HG03060 (cell line): ENCODE data around the gene TPCN1.

Experiments used
- ATAC-seq: cut with Tn5 transposase; IDR thresholded peaks from one replicate; pipeline ENCODE4 v1.9.1; 2021; ENCODE audit warnings: low read depth, moderate number of reproducible peaks; ENCODE audit not compliant: unreplicated experiment

Gene TPCN1

GRCh38 chr12:113253532-113254285 is 32.4 kb downstream of the TPCN1 start:
- ATAC-seq, result no peak

- no peak for ATAC-seq
Observed at GRCh38 chr12:113254298-113254697, 33.0 kb downstream of the TPCN1 start.

GRCh38 chr12:113257564-113257963 is 36.3 kb downstream of the TPCN1 start:
- ATAC-seq, result no peak

- ATAC-seq, result no peak
Observed at GRCh38 chr12:113260127-113260526, 38.9 kb downstream of the TPCN1 start.

- no peak for ATAC-seq
Observed at GRCh38 chr12:113260636-113261300, 39.5 kb downstream of the TPCN1 start.

- ATAC-seq, result no peak
Observed at GRCh38 chr12:113261847-113262470, 40.7 kb downstream of the TPCN1 start.

GRCh38 chr12:113262710-113263109 is 41.4 kb downstream of the TPCN1 start:
- ATAC-seq, result no peak

- no peak for ATAC-seq
Observed at GRCh38 chr12:113263431-113263963, 42.2 kb downstream of the TPCN1 start.

- ATAC-seq, result no peak
Observed at GRCh38 chr12:113266106-113266895, 45.0 kb downstream of the TPCN1 start.

GRCh38 chr12:113267621-113268020 is 46.4 kb downstream of the TPCN1 start:
- ATAC-seq, result no peak

- ATAC-seq, result no peak
Observed at GRCh38 chr12:113268136-113268535, 46.9 kb downstream of the TPCN1 start.

GRCh38 chr12:113268621-113269020 is 47.4 kb downstream of the TPCN1 start:
- no peak for ATAC-seq

- ATAC-seq, result no peak
Observed at GRCh38 chr12:113269257-113269943, 48.1 kb downstream of the TPCN1 start.

- ATAC-seq, result no peak
Observed at GRCh38 chr12:113270709-113271009, 49.4 kb downstream of the TPCN1 start.

- no peak for ATAC-seq
Observed at GRCh38 chr12:113271466-113271852, 50.2 kb downstream of the TPCN1 start.

- ATAC-seq, result no peak
Observed at GRCh38 chr12:113271853-113272561, 50.7 kb downstream of the TPCN1 start.

GRCh38 chr12:113273053-113273725 is 51.9 kb downstream of the TPCN1 start:
- ATAC-seq, result no peak

GRCh38 chr12:113274848-113275247 is 53.6 kb downstream of the TPCN1 start:
- ATAC-seq, result no peak

GRCh38 chr12:113276306-113276705 is 55.0 kb downstream of the TPCN1 start:
- no peak for ATAC-seq
